ENCODE results near the gene KRT25.

Gene KRT25, protein sequence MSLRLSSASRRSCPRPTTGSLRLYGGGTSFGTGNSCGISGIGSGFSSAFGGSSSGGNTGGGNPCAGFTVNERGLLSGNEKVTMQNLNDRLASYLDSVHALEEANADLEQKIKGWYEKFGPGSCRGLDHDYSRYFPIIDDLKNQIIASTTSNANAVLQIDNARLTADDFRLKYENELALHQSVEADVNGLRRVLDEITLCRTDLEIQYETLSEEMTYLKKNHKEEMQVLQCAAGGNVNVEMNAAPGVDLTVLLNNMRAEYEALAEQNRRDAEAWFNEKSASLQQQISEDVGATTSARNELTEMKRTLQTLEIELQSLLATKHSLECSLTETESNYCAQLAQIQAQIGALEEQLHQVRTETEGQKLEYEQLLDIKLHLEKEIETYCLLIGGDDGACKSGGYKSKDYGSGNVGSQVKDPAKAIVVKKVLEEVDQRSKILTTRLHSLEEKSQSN

DNA sequence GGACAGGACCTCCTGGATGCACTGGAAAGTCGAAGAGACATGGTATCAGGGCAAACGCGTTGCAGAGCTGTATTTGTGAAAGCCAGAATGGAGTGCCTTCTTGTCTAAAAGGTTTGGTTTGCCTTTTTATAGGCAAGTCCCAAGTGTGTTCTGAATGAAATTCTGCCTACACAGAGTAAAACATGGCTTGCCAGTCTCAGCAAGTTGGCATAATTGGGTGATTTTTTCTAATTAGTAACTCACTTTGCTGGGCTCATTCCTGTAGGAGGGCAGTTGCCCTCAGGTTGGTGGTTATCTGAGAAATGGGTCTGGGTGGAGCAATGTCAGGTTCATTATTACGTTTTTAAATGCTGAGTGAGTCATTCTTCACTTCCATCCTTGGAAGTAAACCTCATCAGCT is at the start of gene KRT25:
Gene KRT25, minus strand, starts transcription at position 101 of the 400 bp plus-strand sequence. Its CDS starts 60 bp downstream, at position 41.
- H3K36me3 ChIP-seq (ENCODE audit: control insufficient read depth, low read depth, low read length), result no peaks in the 10 kb centered on the region
- H3K9ac ChIP-seq (ENCODE audit: low read length), result no peak within 1 kb of the TSS
- H3K27me3 ChIP-seq (ENCODE audit: control insufficient read depth, insufficient read depth, low read length), result no peaks in the 10 kb centered on the region
- no peak within 1 kb of the TSS for H3K27ac ChIP-seq (ENCODE audit: low read length)
- H3K4me1 ChIP-seq (ENCODE audit: control insufficient read depth, low read depth, low read length), result no peaks in the 10 kb centered on the region
- H3K4me3 ChIP-seq (ENCODE audit: low read length), result no peak within 1 kb of the TSS
- H3K9me3 ChIP-seq (ENCODE audit: control insufficient read depth, low read depth, low read length), result no peaks in the 10 kb centered on the region

- Histone ChIP-seq H3K4me3 (ENCODE audit: low read length) (no peak overlapping the region), H3K9ac (ENCODE audit: low read length) (no peak overlapping the region), H3K27me3 (ENCODE audit: control insufficient read depth, insufficient read depth, low read length) (peaks cover 53% of the 10 kb centered on the region), H3K4me1 (ENCODE audit: control insufficient read depth, low read depth, low read length) (no peaks in the 10 kb centered on the region), H3K36me3 (ENCODE audit: control insufficient read depth, low read depth, low read length) (no peaks in the 10 kb centered on the region), H3K27ac (ENCODE audit: low read length) (no peak overlapping the region), H3K9me3 (ENCODE audit: control insufficient read depth, low read depth, low read length) (no peaks in the 10 kb centered on the region)
Observed at GRCh38 chr17:40803617-40804082, 48.5 kb upstream of the KRT25 start.

DNA sequence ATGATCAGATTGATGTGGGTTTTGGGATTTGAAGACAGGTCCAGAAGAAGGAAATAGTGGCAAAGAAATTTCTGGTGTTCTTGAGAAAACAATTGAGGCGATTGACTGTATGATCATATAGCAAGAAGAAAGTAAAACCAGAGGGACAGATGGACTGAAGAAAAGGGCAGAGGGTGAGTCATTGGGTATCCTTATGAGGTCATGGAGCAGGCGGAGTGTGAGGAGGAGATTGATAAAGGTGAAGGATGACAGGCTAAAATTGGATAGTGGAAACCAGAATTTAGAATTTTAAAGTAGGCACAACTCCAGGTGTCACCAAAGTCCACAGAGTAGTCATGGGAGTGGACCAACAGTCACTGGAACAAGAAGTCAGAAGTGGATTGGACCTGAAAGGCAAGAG is 46.0 kb upstream of the KRT25 start:
- H3K4me3 ChIP-seq (ENCODE audit: low read length), result no peak overlapping the region
- H3K9ac ChIP-seq (ENCODE audit: low read length), result no peak overlapping the region
- no peaks in the 10 kb centered on the region for H3K4me1 ChIP-seq (ENCODE audit: control insufficient read depth, low read depth, low read length)
- H3K9me3 ChIP-seq (ENCODE audit: control insufficient read depth, low read depth, low read length), result no peaks in the 10 kb centered on the region
- H3K27me3 ChIP-seq (ENCODE audit: control insufficient read depth, insufficient read depth, low read length), result peaks cover 29% of the 10 kb centered on the region
- H3K36me3 ChIP-seq (ENCODE audit: control insufficient read depth, low read depth, low read length), result no peaks in the 10 kb centered on the region
- H3K27ac ChIP-seq (ENCODE audit: low read length), result no peak overlapping the region

GRCh38 chr17:40800381-40800780 is 45.2 kb upstream of the KRT25 start:
- Histone ChIP-seq H3K9me3 (ENCODE audit: control insufficient read depth, low read depth, low read length) (no peaks in the 10 kb centered on the region), H3K27ac (ENCODE audit: low read length) (no peak overlapping the region), H3K4me1 (ENCODE audit: control insufficient read depth, low read depth, low read length) (no peaks in the 10 kb centered on the region), H3K9ac (ENCODE audit: low read length) (no peak overlapping the region), H3K27me3 (ENCODE audit: control insufficient read depth, insufficient read depth, low read length) (peaks cover 27% of the 10 kb centered on the region), H3K36me3 (ENCODE audit: control insufficient read depth, low read depth, low read length) (no peaks in the 10 kb centered on the region), H3K4me3 (ENCODE audit: low read length) (no peak overlapping the region)

- H3K27me3 ChIP-seq (ENCODE audit: control insufficient read depth, insufficient read depth, low read length), result peaks cover 27% of the 10 kb centered on the region
- no peaks in the 10 kb centered on the region for H3K9me3 ChIP-seq (ENCODE audit: control insufficient read depth, low read depth, low read length)
- H3K27ac ChIP-seq (ENCODE audit: low read length), result no peak within 1 kb of the TSS
- no peak within 1 kb of the TSS for H3K4me3 ChIP-seq (ENCODE audit: low read length)
- H3K9ac ChIP-seq (ENCODE audit: low read length), result no peak within 1 kb of the TSS
- H3K36me3 ChIP-seq (ENCODE audit: control insufficient read depth, low read depth, low read length), result no peaks in the 10 kb centered on the region
- no peaks in the 10 kb centered on the region for H3K4me1 ChIP-seq (ENCODE audit: control insufficient read depth, low read depth, low read length)
Observed at GRCh38 chr17:40799859-40800258, 44.7 kb upstream of the KRT25 start, which contains the start of gene KRT28. Gene KRT28 (minus strand): TSS chr17:40799959. CDS start chr17:40799893, 66 bp downstream.

GRCh38 chr17:40796846-40797245 is 41.7 kb upstream of the KRT25 start:
- Histone ChIP-seq H3K36me3 (ENCODE audit: control insufficient read depth, low read depth, low read length) (no peaks in the 10 kb centered on the region), H3K4me1 (ENCODE audit: control insufficient read depth, low read depth, low read length) (no peaks in the 10 kb centered on the region), H3K9ac (ENCODE audit: low read length) (no peak overlapping the region), H3K27ac (ENCODE audit: low read length) (no peak overlapping the region), H3K27me3 (ENCODE audit: control insufficient read depth, insufficient read depth, low read length) (peaks cover 17% of the 10 kb centered on the region), H3K9me3 (ENCODE audit: control insufficient read depth, low read depth, low read length) (no peaks in the 10 kb centered on the region), H3K4me3 (ENCODE audit: low read length) (no peak overlapping the region)

DNA sequence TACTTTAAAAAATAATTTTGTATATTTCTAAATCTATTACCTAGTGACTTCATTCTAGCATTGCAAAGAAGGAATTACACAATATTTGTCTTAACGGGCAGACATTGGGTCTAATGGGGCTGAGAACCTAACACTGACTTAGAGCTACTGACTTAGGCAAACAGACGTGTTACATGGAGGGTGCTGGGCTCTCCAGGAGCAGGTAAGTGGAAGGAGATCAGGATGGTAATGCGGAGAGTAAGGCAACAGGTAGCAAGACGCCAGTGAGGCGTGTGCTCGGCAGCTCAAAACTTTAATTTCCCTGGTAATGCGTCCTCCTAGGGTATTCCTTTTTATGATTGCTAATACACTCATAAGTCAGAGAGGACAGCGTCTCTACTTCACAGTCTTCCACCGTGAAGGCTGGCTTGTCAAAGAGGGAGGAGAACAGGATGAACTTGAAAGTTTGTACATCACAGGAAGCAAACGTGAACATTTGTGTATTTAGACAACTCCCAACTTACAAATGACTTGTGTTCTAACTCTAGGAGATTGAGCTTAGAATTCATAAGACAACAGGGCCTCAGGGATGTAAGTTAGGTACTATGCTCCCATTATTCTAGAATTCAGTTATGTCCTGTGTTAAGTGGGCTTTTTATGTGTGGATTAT is 40.0 kb upstream of the KRT25 start:
- Histone ChIP-seq H3K9ac (ENCODE audit: low read length) (no peak overlapping the region), H3K27me3 (ENCODE audit: control insufficient read depth, insufficient read depth, low read length) (peaks cover under 1% of the 10 kb centered on the region)

DNA sequence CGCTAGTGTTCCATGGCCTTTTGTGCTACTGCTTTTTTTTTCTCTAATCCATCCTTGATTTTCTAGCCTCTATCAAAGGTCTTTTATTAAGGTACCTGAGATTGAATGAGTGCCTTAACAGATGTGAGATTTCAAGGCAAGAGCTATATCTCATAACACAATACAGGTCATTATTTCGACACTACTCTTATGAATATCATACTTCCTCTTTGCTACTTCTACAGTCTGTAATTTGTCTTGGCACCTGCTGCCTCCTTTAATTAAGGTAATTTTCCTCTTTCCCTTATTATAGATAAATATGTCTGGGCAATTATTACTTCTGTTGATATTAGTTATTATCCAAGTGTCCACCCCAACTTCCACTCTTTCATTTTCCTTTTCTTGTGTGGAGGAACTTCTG is 39.3 kb upstream of the KRT25 start:
- Histone ChIP-seq H3K9ac (ENCODE audit: low read length) (no peak overlapping the region), H3K9me3 (ENCODE audit: control insufficient read depth, low read depth, low read length) (no peaks in the 10 kb centered on the region), H3K27me3 (ENCODE audit: control insufficient read depth, insufficient read depth, low read length) (no peaks in the 10 kb centered on the region), H3K27ac (ENCODE audit: low read length) (no peak overlapping the region), H3K4me3 (ENCODE audit: low read length) (no peak overlapping the region), H3K4me1 (ENCODE audit: control insufficient read depth, low read depth, low read length) (no peaks in the 10 kb centered on the region), H3K36me3 (ENCODE audit: control insufficient read depth, low read depth, low read length) (no peaks in the 10 kb centered on the region)

More for the DNA sequence above, 40.0 kb upstream of the KRT25 start:
- Histone ChIP-seq H3K4me3 (ENCODE audit: low read length) (no peak overlapping the region), H3K27ac (ENCODE audit: low read length) (no peak overlapping the region), H3K4me1 (ENCODE audit: control insufficient read depth, low read depth, low read length) (no peaks in the 10 kb centered on the region), H3K9me3 (ENCODE audit: control insufficient read depth, low read depth, low read length) (no peaks in the 10 kb centered on the region), H3K36me3 (ENCODE audit: control insufficient read depth, low read depth, low read length) (no peaks in the 10 kb centered on the region)

- no peak overlapping the region for H3K4me3 ChIP-seq (ENCODE audit: low read length)
- H3K27ac ChIP-seq (ENCODE audit: low read length), result no peak overlapping the region
- H3K4me1 ChIP-seq (ENCODE audit: control insufficient read depth, low read depth, low read length), result no peaks in the 10 kb centered on the region
- no peaks in the 10 kb centered on the region for H3K27me3 ChIP-seq (ENCODE audit: control insufficient read depth, insufficient read depth, low read length)
- no peak overlapping the region for H3K9ac ChIP-seq (ENCODE audit: low read length)
- H3K36me3 ChIP-seq (ENCODE audit: control insufficient read depth, low read depth, low read length), result no peaks in the 10 kb centered on the region
- no peaks in the 10 kb centered on the region for H3K9me3 ChIP-seq (ENCODE audit: control insufficient read depth, low read depth, low read length)
Observed at GRCh38 chr17:40793832-40794231, 38.7 kb upstream of the KRT25 start.

GRCh38 chr17:40791787-40792436 is 36.8 kb upstream of the KRT25 start:
- H3K4me1 ChIP-seq (ENCODE audit: control insufficient read depth, low read depth, low read length), result no peaks in the 10 kb centered on the region
- H3K4me3 ChIP-seq (ENCODE audit: low read length), result no peak overlapping the region
- H3K9ac ChIP-seq (ENCODE audit: low read length), result no peak overlapping the region
- H3K9me3 ChIP-seq (ENCODE audit: control insufficient read depth, low read depth, low read length), result no peaks in the 10 kb centered on the region
- no peak overlapping the region for H3K27ac ChIP-seq (ENCODE audit: low read length)
- no peaks in the 10 kb centered on the region for H3K36me3 ChIP-seq (ENCODE audit: control insufficient read depth, low read depth, low read length)
- H3K27me3 ChIP-seq (ENCODE audit: control insufficient read depth, insufficient read depth, low read length), result no peaks in the 10 kb centered on the region

GRCh38 chr17:40791111-40791510 is 36.0 kb upstream of the KRT25 start:
- H3K9ac ChIP-seq (ENCODE audit: low read length), result no peak overlapping the region
- no peaks in the 10 kb centered on the region for H3K9me3 ChIP-seq (ENCODE audit: control insufficient read depth, low read depth, low read length)
- H3K4me1 ChIP-seq (ENCODE audit: control insufficient read depth, low read depth, low read length), result no peaks in the 10 kb centered on the region
- H3K4me3 ChIP-seq (ENCODE audit: low read length), result no peak overlapping the region
- H3K36me3 ChIP-seq (ENCODE audit: control insufficient read depth, low read depth, low read length), result no peaks in the 10 kb centered on the region
- no peak overlapping the region for H3K27ac ChIP-seq (ENCODE audit: low read length)
- no peaks in the 10 kb centered on the region for H3K27me3 ChIP-seq (ENCODE audit: control insufficient read depth, insufficient read depth, low read length)

All from iPS-18a (cell line).